AML-193 (cell line): ENCODE measurements around the gene NPSR1.

Experiments
- DNase-seq, 2 experiments: peaks; one replicate each; lab custom pipeline; 2025; lab: John Stamatoyannopoulos, UW

Gene NPSR1

GRCh38 chr7:34720289-34720688, 62.3 kb downstream of the NPSR1 start:
- no peak for DNase-seq

DNA sequence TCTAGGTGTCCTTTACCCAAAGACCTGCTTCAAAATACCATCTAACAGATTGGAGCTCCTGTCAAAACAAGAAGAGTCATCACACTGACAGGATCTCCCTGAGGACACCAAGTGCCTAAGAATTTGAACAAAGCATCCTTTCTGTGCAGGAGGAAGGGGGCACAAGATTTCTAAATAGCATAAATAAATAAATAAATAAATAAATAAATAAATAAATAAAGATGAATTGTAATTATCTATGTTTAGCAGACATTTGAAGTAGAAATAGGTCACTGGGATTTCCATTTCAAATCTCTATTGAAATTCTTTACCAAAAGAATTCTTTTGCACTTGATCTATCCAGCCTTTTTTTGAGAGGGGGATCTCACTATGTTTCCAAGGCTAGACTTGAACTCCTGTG, 65.3 kb downstream of the NPSR1 start:
- DNase-seq: no peak

GRCh38 chr7:34723866-34724490, 66.0 kb downstream of the NPSR1 start:
- no peak for DNase-seq

- DNase-seq: no peak
Measured at GRCh38 chr7:34726221-34726620, 68.2 kb downstream of the NPSR1 start.

- DNase-seq: no peak
Measured at GRCh38 chr7:34727464-34727995, 69.5 kb downstream of the NPSR1 start.

GRCh38 chr7:34728156-34728555, 70.1 kb downstream of the NPSR1 start:
- DNase-seq: no peak

DNA sequence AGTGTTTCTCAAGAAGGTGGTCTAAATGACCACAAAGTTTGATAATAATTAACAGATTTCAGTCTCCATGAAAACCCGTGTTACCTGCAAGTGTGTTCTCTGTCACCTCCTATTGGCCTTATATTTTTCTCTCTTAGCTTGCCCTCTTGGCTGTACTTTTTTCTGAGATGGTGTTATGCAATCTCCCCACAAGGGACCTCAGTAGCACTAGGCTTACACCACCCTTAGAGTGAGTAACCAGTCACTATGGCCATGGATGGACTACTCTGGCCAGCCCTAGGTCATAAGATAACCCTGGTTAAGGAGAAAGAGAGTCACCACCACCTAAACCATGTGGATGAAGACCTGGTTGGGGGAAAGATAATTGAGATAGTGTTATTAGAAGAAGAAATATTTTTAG, 76.8 kb downstream of the NPSR1 start:
- no peak for DNase-seq

GRCh38 chr7:34735526-34735925, 77.5 kb downstream of the NPSR1 start:
- DNase-seq: no peak

DNA sequence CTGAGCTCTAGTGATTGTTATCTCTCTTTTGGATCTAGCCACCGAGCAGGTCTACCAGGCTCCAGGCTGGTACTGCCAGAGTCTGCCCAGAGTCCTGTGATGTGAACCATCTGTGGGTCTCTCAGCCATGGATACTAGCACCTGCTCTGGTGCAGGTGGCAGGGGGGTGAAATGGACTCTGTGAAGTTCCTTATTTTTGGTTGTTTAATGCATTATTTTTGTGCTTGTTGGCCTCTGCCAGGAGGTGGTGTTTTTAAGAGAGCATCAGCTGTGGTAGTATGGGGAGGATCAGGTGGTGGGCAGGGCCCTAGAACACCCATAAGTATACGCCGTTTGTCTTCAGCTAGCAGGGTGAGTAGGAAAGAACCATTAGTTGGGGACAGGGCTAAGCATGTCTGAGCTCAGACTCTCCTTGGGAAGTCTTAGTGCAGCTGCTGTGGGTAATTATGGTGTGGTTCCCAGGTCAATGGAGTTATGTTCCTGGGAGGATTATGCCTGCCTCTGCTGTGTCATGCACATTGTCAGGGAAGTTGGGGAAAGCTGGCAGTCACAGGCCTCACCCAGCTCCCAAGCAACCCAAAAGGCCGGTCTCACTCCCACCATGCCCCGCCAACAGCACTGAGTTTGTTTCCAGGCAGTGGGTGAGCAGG, 81.8 kb downstream of the NPSR1 start:
- DNase-seq: no peak

- DNase-seq: no peak
Measured at GRCh38 chr7:34740840-34741239, 82.8 kb downstream of the NPSR1 start.

DNA sequence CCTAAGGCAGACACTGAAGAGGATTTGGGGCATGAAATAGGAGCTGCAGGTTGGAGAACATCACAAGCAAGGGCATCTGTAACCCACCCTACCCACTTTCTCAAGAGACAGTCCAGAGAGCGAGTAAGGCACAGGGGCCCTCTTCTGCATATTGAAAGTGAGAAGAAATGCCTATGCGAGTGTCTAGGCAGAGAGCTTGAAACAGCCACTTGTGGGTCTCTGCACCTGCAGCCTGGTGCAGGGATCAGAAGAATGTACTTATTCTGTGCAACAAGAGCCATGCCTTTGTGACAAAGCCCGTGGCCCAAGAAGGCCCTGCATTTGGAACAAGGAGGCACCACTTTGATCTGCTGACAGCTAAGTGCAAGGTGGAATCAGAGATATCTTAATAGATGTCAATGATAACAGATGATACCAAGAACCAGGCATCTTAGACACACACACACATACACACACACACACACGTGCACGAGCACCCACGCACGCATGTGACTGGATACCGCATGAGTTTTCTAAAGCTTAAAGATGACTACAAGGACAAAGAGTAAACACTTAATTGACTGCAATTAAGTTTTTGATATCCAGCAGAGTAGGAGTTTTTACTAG, 89.3 kb downstream of the NPSR1 start:
- DNase-seq: no peak

DNA sequence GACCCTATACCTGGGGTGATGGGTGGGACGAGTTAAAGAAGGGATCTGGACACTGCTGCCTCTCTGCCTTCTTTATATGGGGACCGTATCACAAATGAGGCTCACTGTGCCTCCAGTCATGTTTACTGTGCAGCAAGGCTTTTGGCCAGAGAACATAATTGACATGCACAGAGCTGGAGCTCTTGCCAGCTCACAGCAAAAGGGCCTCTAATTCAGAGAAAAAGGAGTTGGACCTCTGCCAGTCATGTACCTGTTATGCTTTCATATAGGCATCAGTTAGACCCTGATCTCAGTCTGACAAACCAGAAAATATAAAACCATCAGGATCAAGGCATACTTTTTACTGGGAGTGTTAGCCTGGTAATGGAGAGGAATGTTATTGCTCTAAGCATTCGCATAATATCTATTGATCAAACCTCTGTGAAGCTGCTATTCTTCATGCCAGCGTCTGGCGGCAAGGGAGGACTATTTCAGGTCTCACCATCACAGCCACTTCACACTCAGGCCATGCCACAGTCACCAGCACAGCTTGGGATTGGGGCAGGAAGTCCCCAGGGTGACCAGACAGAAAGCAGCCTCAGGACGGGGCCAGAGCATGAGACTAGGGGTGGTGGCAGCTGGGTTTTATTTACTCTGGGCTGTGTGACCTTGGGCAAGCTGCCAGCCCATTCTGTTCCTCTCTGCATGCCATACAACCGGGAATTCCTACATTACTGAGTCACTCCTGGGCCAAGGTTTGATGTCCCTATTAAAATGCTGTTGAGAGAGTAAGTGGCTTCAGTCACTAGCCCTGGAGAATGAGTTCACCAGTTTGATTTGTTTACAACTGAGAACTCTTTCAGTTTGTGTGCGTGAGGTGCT, 90.1 kb downstream of the NPSR1 start:
- DNase-seq: no peak

- no peak for DNase-seq
Measured at GRCh38 chr7:34748728-34749089, 90.7 kb downstream of the NPSR1 start.

- no peak for DNase-seq
Measured at GRCh38 chr7:34749446-34749845, 91.4 kb downstream of the NPSR1 start.

DNA sequence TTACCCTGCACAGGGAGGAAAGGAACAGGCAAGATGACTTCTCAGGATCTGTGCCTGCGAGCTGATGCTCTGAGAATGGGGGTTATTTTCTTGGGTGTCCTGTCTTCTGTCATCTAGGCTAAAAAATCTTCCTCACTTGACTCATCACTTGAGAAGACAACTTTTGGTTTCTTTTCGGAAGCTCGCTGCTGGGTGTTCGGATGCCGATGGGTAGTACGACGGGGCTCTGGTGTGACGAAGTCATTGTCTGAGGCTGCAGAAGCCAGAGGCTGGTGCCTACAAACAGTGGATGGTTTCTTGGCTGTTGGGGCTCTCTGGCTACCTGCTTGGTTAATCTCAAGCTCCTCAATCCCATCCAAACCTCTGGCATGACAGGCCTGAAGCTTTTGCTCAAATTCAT, 92.2 kb downstream of the NPSR1 start:
- no peak for DNase-seq

GRCh38 chr7:34750636-34751035, 92.6 kb downstream of the NPSR1 start:
- no peak for DNase-seq

DNA sequence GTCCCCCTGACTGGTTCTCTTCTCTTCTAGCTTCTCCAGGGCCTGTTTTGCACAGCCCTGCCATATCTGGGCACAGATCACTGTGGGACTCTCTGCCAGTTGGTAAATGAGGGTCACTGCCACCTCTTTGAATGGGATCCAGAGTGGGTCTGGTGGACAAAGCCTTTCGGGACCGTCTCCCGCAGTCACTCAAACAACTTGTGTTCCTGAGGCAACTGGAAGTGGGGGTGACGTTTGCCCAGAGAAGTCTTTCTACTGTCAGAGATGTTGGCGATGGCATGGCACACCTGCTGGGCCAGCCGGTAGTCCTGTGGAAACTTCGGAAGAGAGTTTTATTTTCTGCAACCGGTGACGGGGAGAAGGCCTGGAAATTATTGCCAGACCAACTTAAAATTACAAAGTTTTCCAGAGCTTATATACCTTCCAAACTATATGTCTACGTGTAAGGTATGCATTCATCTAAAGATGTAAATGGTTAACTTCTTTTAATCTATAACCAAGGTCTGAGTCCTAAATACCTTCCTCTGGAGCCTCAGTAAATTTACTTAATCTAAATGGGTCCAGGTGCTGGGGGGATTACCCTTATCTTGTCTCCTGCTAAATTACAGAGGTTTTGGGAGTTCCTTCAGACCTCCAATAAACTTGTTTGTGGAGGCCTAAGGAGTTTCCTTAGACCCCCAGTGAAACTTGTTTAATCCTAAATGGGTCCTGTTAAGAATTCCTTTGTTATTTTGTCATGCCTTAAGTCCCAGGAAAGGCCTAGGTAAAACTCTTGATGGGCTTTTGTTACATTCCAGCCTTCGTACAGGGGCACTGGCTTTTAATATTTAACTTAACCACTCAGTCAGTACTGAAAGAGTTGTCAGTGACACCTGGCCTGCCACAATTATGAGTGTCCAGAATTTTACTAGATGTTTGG, 94.0 kb downstream of the NPSR1 start:
- no peak for DNase-seq

DNA sequence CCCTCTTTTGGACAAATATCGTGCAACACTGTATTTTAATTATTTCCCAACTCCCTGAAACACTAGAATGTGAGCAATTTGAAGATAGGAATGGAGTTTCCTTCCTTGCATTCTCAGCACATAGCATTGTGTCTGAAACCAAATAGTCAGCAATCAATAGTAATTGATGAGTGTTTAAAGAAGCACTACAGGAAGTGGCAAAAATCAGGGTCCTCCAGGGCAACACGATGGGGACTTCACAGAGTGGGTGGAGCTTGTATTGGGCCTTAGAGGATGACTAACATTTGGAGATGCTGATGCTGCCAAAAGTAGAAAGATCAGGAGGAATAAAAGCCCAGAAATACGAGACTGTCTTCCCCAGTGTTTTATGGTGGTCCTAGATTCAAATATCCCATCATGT, 94.9 kb downstream of the NPSR1 start:
- no peak for DNase-seq

DNA sequence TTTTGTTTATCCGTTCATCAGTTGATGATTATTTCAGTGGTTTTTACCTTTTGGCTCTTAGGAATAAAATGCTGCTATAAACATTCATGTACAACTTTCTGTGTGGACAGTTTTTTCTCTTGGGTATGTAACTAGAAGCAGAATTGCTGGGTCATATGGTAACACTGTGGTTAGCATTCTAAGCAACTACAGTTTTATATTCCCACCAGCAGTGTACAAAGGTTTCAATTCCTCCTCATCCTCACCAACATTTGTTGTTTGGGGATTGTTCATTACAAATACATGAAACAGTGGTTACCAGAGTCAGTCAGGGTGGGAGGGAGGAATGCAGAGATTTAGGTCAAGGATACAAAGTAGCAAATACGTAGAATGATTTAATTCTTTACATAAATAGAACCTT, 97.0 kb downstream of the NPSR1 start:
- no peak for DNase-seq

- DNase-seq: no peak
Measured at GRCh38 chr7:34756025-34756437, 98.0 kb downstream of the NPSR1 start.

GRCh38 chr7:34756691-34757090, 98.7 kb downstream of the NPSR1 start:
- no peak for DNase-seq
